HG03442 (cell line): ENCODE results near the gene ZDHHC16.
"Not testable (repeated sequence)": the region's sequence is repeated elsewhere in the genome, so short reads cannot be mapped to it uniquely, and the experiment has no call there.

Source experiments
- ATAC-seq: cut with Tn5 transposase; IDR thresholded peaks from one replicate; pipeline ENCODE4 v1.9.1; 2021; ENCODE audit warnings: mild to moderate bottlenecking, moderate library complexity; ENCODE audit not compliant: unreplicated experiment

The ZDHHC16 gene

GRCh38 chr10:97445722-97446639 lies at the start of gene ZDHHC16, which contains the start of gene EXOSC1:
TSS of gene ZDHHC16 (plus strand) at chr10:97446175. CDS start at chr10:97451676, 5,501 bp downstream.
TSS of gene EXOSC1 (minus strand) at chr10:97446006. CDS start at chr10:97445985, 21 bp downstream.
- ATAC-seq = peak; percentile 94

- no peak for ATAC-seq
Observed at GRCh38 chr10:97399843-97400545, 46.0 kb upstream of the ZDHHC16 start.

- ATAC-seq = peak; percentile 93
Observed at GRCh38 chr10:97400665-97401454, 45.1 kb upstream of the ZDHHC16 start, which contains the start of gene RRP12. TSS of gene RRP12 (minus strand) at chr10:97401340. CDS start at chr10:97401231, 109 bp downstream.

- ATAC-seq = no peak
Observed at GRCh38 chr10:97401455-97401919, 44.5 kb upstream of the ZDHHC16 start.

GRCh38 chr10:97404044-97404443 lies 41.9 kb upstream of the ZDHHC16 start:
- ATAC-seq = no peak

GRCh38 chr10:97406064-97406463 lies 39.9 kb upstream of the ZDHHC16 start:
- no peak for ATAC-seq

- not testable (repeated sequence) for ATAC-seq
Observed at GRCh38 chr10:97406483-97406882, 39.5 kb upstream of the ZDHHC16 start.

GRCh38 chr10:97407211-97407951 lies 38.6 kb upstream of the ZDHHC16 start:
- ATAC-seq = peak; percentile 86

- no peak for ATAC-seq
Observed at GRCh38 chr10:97407952-97408248, 38.1 kb upstream of the ZDHHC16 start.

- ATAC-seq = no peak
Observed at GRCh38 chr10:97408496-97408992, 37.4 kb upstream of the ZDHHC16 start.

GRCh38 chr10:97411406-97411805 lies 34.6 kb upstream of the ZDHHC16 start:
- no peak for ATAC-seq

- ATAC-seq = peak; percentile 78
Observed at GRCh38 chr10:97412891-97413304, 33.1 kb upstream of the ZDHHC16 start.

- ATAC-seq = no peak
Observed at GRCh38 chr10:97416565-97416964, 29.4 kb upstream of the ZDHHC16 start.

- ATAC-seq = not testable (repeated sequence)
Observed at GRCh38 chr10:97423757-97424098, 22.2 kb upstream of the ZDHHC16 start.

GRCh38 chr10:97425964-97426775 lies 19.8 kb upstream of the ZDHHC16 start, which contains the start of gene PGAM1:
TSS of gene PGAM1 (plus strand) at chr10:97426191. CDS start at chr10:97426308, 117 bp downstream.
- peak; percentile 77 for ATAC-seq

- no peak for ATAC-seq
Observed at GRCh38 chr10:97426776-97427570, 19.0 kb upstream of the ZDHHC16 start.

- ATAC-seq = no peak
Observed at GRCh38 chr10:97427571-97428179, 18.3 kb upstream of the ZDHHC16 start.

- ATAC-seq = no peak
Observed at GRCh38 chr10:97428572-97428981, 17.4 kb upstream of the ZDHHC16 start.
